GM18909 (cell line): ENCODE data around the gene LTV1.
A peak's percentile ranks its signal among the peaks of the same experiment; 100 is the strongest.
"Not testable (repeated sequence)": the region's sequence is repeated elsewhere in the genome, so short reads cannot be mapped to it uniquely, and the experiment has no call there.

Experiments used
- ATAC-seq: cut with Tn5 transposase; IDR thresholded peaks from one replicate; pipeline ENCODE4 v1.9.1; 2021; ENCODE audit warnings: mild to moderate bottlenecking; ENCODE audit not compliant: unreplicated experiment, poor library complexity

Gene LTV1

DNA sequence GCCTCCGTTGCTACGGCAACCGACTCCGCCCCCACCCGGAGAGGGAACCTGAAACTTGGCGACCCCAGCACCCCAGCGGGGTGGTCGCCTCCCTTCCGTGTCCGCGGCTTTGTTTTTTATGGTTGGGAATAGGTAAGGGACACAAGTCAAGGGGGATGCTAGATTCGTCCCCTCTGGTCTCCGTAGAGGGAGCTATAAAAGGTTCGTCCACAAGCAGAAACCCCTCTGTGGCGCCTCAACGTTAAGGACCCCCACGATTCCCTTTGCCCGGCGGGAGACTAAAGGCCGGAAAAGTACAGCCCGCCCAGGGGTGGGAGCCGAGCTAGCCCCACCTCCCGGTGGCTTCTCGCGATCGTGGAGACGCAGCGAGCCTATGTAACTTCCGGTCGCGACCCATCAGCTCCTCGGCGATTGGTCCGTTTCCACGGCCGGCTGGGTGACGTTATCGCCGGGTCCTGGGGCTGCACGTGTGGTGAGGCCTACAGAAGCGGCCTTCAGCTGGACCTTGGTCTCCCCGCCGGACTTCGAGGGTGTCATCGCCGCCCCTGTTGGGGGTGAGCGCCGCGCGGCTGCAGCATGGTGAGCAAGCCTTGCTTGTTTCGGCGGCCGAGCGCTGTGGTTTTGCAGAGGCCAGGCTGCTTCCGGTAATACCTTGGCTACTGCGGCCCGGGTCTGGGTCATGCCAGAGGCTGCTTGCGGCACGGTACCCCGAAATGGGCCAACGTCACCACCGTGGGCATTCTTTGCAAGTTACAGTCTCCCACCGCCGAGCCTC is at the start of gene LTV1:
Gene LTV1, plus strand, starts transcription at position 437 of the 775 bp plus-strand sequence. Its CDS starts 140 bp downstream, at position 577.
- ATAC-seq = peak; percentile 100

DNA sequence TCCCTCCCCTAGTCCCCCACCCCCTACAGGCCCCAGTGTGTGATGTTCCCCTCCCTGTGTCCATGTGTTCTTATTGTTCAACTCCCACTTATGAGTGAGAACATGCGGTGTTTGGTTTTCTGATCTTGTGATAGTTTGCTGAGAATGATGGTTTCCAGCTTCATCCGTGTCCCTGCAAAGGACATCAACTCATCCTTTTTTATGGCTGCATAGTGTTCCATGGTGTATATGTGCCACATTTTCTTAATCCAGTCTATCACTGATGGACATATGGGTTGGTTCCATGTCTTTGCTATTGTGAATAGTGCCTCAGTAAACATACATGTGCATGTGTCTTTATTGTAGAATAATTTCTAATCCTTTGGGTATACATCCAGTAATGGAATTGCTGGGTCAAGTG is 46.6 kb upstream of the LTV1 start:
- not testable (repeated sequence) for ATAC-seq

DNA sequence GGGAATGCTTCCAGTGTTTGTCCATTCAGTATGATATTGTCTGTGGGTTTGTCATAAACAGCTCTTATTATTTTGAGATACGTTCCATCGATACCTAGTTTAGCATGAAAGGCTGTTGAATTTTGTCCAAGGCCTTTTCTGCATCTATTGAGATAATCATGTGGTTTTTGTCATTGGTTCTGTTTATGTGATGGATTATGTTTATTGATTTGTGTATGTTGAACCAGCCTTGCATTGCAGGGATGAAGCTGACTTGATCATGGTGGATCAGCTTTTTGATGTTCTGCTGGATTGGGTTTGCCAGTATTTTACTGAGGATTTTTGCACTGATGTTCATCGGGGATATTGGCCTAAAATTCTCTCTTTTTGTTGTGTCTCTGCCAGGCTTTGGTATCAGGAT is 44.7 kb upstream of the LTV1 start:
- ATAC-seq = not testable (repeated sequence)

GRCh38 chr6:143802833-143803565 is 40.1 kb upstream of the LTV1 start:
- no peak for ATAC-seq

GRCh38 chr6:143803769-143804568 is 39.2 kb upstream of the LTV1 start:
- ATAC-seq = no peak

- ATAC-seq = no peak
Measured at GRCh38 chr6:143804835-143805239, 38.3 kb upstream of the LTV1 start.

- ATAC-seq = no peak
Measured at GRCh38 chr6:143806282-143807102, 36.6 kb upstream of the LTV1 start.

- no peak for ATAC-seq
Measured at GRCh38 chr6:143807103-143807772, 35.9 kb upstream of the LTV1 start.

- ATAC-seq = no peak
Measured at GRCh38 chr6:143810745-143811144, 32.4 kb upstream of the LTV1 start.

- no peak for ATAC-seq
Measured at GRCh38 chr6:143811501-143812157, 31.5 kb upstream of the LTV1 start.

GRCh38 chr6:143817621-143818020 is 25.5 kb upstream of the LTV1 start:
- ATAC-seq = no peak

DNA sequence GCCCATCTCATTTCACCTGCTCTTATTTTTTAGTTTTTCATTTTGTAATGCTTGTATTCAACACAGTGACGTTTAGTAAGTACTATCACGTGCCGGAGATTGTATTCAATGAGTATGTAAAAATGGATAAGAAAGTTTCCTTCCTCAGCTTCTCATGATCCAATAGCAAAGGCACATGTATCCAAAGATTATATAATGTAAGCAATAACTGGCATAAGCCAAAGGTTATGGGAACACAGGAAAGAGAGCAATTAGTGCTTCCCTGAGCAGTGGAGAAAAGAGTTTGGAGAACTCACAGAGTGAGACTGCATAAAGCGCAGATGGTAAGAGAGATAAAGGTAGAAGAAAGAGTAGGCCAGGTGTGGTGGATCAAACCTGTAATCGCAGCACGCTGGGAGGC is 21.8 kb upstream of the LTV1 start:
- no peak for ATAC-seq

DNA sequence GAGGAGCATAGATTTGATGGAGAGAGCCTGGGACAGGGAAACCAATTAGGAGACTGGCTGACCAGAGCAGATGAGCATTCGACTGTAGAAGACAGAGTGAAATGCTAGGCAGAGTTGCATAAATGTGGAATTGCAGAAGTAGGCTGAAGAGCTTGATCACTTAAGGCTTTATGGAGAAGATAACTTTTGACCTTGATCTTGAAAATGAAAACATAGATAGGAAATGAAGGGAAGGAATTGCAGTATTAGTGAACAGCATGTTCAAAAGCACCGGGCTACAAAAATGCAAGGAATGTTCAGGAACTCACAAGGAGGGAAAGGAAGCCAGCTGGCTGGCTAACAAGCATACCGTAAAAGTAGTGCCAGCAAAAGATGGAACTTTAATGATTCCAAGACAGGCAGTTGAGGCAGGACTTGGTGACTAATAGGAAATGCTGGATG is 20.5 kb upstream of the LTV1 start:
- ATAC-seq = no peak

GRCh38 chr6:143823548-143823947 is 19.6 kb upstream of the LTV1 start:
- no peak for ATAC-seq

DNA sequence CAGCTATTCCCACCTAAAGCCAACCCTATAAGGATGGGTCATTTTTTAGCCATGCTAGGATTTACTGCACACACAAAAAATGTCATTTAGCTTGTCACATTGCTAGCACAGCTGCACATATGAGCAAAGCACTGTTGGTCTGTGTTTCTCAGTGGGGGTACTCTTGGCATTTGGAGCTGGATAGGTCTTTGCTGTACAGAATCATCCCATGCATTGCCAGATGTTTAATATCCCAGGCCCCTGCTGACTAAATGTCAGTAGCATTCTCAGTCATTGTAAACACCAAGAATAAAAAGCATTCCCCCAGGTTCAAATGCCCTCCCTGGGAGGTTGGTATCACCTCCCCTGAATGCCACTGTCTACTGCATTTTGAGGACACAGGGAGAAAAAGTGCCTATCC is 14.6 kb upstream of the LTV1 start:
- ATAC-seq = no peak

DNA sequence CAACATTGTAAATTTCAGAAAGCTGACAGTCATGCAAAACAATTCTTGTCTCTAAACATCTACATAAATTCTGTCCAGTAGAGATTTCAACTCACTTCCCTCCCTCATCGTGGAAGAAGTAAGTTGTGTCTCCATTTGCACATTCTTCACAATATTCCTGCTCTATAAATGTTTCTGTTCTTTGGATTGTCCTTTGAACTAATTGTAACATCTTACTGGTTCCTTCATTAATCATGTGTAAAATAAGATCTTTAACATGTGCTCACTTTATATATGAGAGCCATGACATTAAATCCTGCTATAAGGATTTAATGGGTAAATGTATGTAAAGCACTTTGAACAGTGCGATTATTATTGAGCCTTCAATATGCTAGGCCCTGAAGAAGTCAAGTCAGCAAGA is 7.0 kb upstream of the LTV1 start:
- ATAC-seq = no peak

DNA sequence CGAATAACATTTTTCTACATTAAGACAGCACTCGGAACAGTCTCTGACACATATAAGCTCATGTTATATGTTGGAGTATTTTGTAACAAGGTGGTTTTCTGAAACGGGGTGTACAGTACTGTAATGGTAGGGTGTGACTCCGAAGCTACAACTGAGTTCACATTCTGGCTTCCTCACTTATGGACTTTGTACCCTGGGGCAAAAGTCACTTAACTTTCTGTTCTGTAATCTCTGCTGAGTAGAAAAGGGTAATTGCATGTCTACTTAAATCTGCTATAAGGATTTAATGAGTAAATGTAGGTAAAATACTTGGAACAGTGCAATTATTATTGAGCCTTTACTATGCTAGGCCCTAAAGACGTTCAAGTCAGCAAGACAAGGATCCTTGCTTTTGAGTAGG is 4.7 kb upstream of the LTV1 start:
- ATAC-seq = no peak

- ATAC-seq = no peak
Measured at GRCh38 chr6:143839196-143839595, 3.9 kb upstream of the LTV1 start.
